Colonic mucosa (tissue), 4 donors: ENCODE data around the gene RAP1GAP2. TPM values are rescaled to one million over a fixed set of nuclear protein-coding genes. Genes with fewer than 3 reads are reported as not detected.
"Not testable (repeated sequence)": the region's sequence is repeated elsewhere in the genome, so short reads cannot be mapped to it uniquely, and the experiment has no call there.

Source experiments
- DNase-seq: peaks from one replicate; pipeline ENCODE4 v3.0.0-alpha.2; 2020
- H3K27ac ChIP-seq: fragments of 200-600 bp; one replicate; pipeline ENCODE4 v1.8.0; 2021
- H3K27me3 ChIP-seq: fragments of 200-600 bp; one replicate; pipeline ENCODE4 v1.8.0; 2021
- H3K36me3 ChIP-seq: fragments of 200-600 bp; one replicate; pipeline ENCODE4 v1.8.0; 2021
- H3K4me1 ChIP-seq: fragments of 200-600 bp; one replicate; pipeline ENCODE4 v1.8.0; 2021; ENCODE audit warnings: mild to moderate bottlenecking
- H3K4me3 ChIP-seq: fragments of 200-600 bp; one replicate; pipeline ENCODE4 v1.8.0; 2021
- H3K9ac ChIP-seq, 2 donors: one replicate each; pipeline ENCODE4 v1.7.0; 2013; ENCODE audit warnings: control low read depth in 2 of 2, low read depth in 2 of 2, low read length in 2 of 2
- H3K9me3 ChIP-seq: fragments of 200-600 bp; one replicate; pipeline ENCODE4 v1.8.0; 2021
- CTCF ChIP-seq: fragments of 200-600 bp; IDR thresholded peaks from one replicate; pipeline ENCODE4 v1.8.0; 2022; ENCODE audit warnings: antibody characterized with exemption, mild to moderate bottlenecking
- intact Hi-C: fragments of 100-400 bp; cut with DNase I; formaldehyde crosslinking; loops from one replicate; pipeline ENCODE4 v1.14.1; 2022
- total RNA-seq, 2 donors: library from RNA; stranded (reverse); fragmentation: NEBNext Ultra II Directional in 1 of 2; extraction: Animal tissue kit (Norgen Biotek cat#: 25700) in 1 of 2; gene quantifications; one replicate each; pipeline ENCODE4 v1.2.1, GENCODE V29; 2021
- donor health status: healthy.
- donor health status: DM: no; HTN: no; CAD: no.
- donor health status: DM: no; HTN: no; CAD: no.

The RAP1GAP2 gene
- total RNA-seq, 2 donors from 2014 or later: 45.2 to 45.4 TPM

DNA sequence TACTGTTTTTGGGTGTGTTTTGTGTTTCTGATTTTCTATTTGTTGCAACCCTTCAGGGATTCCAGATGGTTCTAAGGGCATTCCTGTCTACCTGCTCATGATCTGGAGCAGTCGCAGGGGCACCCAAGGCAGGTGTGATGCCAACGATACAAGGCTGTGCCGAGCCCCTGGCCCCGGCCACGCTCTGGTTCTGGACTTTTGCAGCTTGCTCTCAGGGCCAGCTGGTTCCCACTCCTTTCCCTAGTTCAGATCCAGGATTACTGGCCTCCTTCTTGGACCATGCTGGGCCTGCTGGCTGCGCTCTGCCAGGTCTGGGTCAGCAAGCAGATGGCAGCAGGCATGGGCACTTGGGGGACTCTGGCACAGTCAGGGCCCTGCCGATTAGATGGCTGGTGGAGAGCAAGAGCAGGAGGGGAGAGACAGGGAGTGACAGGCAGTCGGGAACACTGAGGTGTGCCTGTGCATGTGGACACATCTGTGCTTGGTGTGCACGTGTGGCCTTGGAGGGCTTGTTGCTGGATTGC lies 15.2 kb upstream of the RAP1GAP2 start:
- TF ChIP-seq CTCF: no peak
- no peak for DNase-seq
- no peaks in the 10 kb centered on the region for H3K4me1 ChIP-seq
- H3K9ac ChIP-seq: no peak overlapping the region
- intact Hi-C loops: no loop called here
- H3K4me3 ChIP-seq: no peak overlapping the region
- no peaks in the 10 kb centered on the region for H3K9me3 ChIP-seq
- H3K27ac ChIP-seq: no peak overlapping the region
- H3K36me3 ChIP-seq: no peaks in the 10 kb centered on the region
- peaks cover 6% of the 10 kb centered on the region for H3K27me3 ChIP-seq

- DNase-seq, H3K36me3 ChIP-seq, H3K4me1 ChIP-seq, H3K27me3 ChIP-seq, H3K9me3 ChIP-seq, intact Hi-C loops, H3K27ac ChIP-seq, H3K4me3 ChIP-seq, H3K9ac ChIP-seq: not testable (repeated sequence)
These were observed 14.6 kb upstream of the RAP1GAP2 start for GRCh38 chr17:2781598-2781997.

- Histone ChIP-seq H3K4me3 (no peak overlapping the region), H3K9me3 (no peaks in the 10 kb centered on the region), H3K36me3 (no peaks in the 10 kb centered on the region), H3K9ac (no peak overlapping the region), H3K27me3 (peaks cover 3% of the 10 kb centered on the region), H3K27ac (no peak overlapping the region), H3K4me1 (no peaks in the 10 kb centered on the region)
- TF ChIP-seq CTCF: no peak
- no peak for DNase-seq
- intact Hi-C loops: no loop called here
These were observed 14.2 kb upstream of the RAP1GAP2 start for GRCh38 chr17:2782055-2782454.

DNA sequence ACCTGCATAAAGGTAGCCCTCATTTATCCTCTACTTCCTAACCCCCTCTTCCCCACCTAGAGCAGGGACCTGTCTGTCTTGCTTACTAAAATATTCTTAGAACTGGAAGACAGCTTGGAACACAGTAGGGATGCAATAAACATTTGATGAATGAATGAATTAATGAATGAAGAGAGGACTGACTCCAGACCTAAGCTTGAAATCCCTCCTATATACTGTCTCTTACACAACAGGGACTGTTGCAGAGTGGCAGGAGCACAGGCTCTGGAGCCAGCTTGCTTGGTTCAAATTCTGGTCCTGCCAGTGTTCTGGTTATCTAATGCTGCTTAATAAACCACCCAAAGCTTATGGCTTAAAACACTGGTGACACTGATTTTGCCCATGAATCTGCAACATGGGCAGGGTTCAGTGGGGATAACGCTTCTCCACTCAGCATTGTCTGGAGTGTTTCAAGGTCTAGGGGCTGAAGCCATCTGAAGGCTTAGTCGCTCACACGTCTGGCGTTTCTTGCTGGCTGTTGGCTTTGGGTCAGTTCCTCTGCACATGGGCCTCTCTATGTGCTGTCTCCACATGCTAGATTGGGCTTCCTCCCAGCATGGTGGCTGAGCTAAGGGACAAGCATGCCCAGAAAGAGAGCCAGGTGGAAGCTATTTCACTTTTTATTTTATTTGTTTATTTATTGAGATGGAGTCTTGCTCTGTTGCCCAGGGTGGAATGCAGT lies 12.8 kb upstream of the RAP1GAP2 start:
- Histone ChIP-seq H3K9ac (no peak overlapping the region), H3K9me3 (no peaks in the 10 kb centered on the region), H3K36me3 (no peaks in the 10 kb centered on the region), H3K27me3 (no peaks in the 10 kb centered on the region), H3K4me1 (no peaks in the 10 kb centered on the region), H3K27ac (no peak overlapping the region), H3K4me3 (no peak overlapping the region)
- no peak for TF ChIP-seq CTCF
- intact Hi-C loops: no loop called here
- no peak for DNase-seq

- no peak overlapping the region for H3K27ac ChIP-seq
- H3K9ac ChIP-seq: no peak overlapping the region
- no peaks in the 10 kb centered on the region for H3K27me3 ChIP-seq
- no peak for TF ChIP-seq CTCF
- no peaks in the 10 kb centered on the region for H3K4me1 ChIP-seq
- no peaks in the 10 kb centered on the region for H3K36me3 ChIP-seq
- intact Hi-C loops: no loop called here
- no peaks in the 10 kb centered on the region for H3K9me3 ChIP-seq
- no peak overlapping the region for H3K4me3 ChIP-seq
- DNase-seq: no peak
These were observed 11.4 kb upstream of the RAP1GAP2 start for GRCh38 chr17:2784864-2785263.

- H3K27ac ChIP-seq, H3K4me3 ChIP-seq, H3K9me3 ChIP-seq, H3K27me3 ChIP-seq, DNase-seq, H3K4me1 ChIP-seq, H3K36me3 ChIP-seq, intact Hi-C loops, H3K9ac ChIP-seq: not testable (repeated sequence)
These were observed 10.9 kb upstream of the RAP1GAP2 start for GRCh38 chr17:2785376-2785775.
